K562 (cell line): Measurements from ENCODE around the gene ZCCHC24.

Source experiments
- MCM5 ChIP-seq: fragments of 450-650 bp; IDR thresholded peaks from 2 replicates; pipeline ENCODE4 v1.6.1; 2016; ENCODE audit warnings: low read depth
- NFATC3 ChIP-seq: fragments of 450-650 bp; IDR thresholded peaks from 2 replicates; pipeline ENCODE4 v1.6.1; 2017; ENCODE audit warnings: mild to moderate bottlenecking
- NR2C2 ChIP-seq, 2 experiments: fragments of 200-800 bp in 1 of 2; sonication (Bioruptor generic) in 1 of 2; sonication (generic) in 1 of 2; formaldehyde crosslinking in 1 of 2; IDR thresholded peaks; 2 replicates each; pipeline versions ENCODE4 v1.6.1 to v1.8.0; 2016 to 2022; ENCODE audit warnings: mild to moderate bottlenecking in 1 of 2, missing compliant biosample characterization in 1 of 2, missing genetic modification characterization in 1 of 2, missing genetic modification reagents in 1 of 2
- POLR2A ChIP-seq: fragments of 450-650 bp; conservative IDR thresholded peaks from 2 replicates; pipeline ENCODE4 v1.6.1; 2016
- RFX5 ChIP-seq: IDR thresholded peaks from 2 replicates; pipeline ENCODE4 v1.6.1; 2011; ENCODE audit warnings: low read depth, mild to moderate bottlenecking, improper control_type of control experiment, low read length
- TCF7 ChIP-seq: sonication (generic); IDR thresholded peaks from 2 replicates; pipeline ENCODE4 v1.6.1; 2016; ENCODE audit warnings: antibody characterized with exemption, borderline replicate concordance
- ZNF133 ChIP-seq: fragments of 250-450 bp; sonication (Bioruptor Pico); IDR thresholded peaks from 2 replicates; pipeline ENCODE4 v1.4.0; 2020; ENCODE audit warnings: mild to moderate bottlenecking

DNA sequence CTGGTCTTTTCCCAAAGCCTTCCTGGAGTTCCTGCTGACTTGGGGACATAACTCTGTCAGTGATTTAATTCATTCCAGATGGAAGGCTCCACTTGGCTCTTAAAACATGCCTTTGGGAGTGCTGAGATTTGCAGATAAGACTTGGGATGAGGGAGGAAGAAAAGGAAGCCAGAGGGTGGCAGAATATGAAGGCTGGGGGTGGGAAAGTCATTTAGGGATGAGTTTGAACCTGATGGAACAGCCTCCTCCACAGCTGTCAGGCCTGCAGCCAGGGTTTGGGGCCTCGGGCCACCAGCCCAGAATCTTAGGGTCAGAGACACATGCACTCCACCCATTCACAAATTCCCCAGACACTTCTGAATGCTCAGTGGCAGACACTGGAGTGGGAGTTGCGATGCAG is 38.5 kb upstream of the ZCCHC24 start:
- TF ChIP-seq ZNF133 (CRISPR knock-in tag) = no peak
- TF ChIP-seq POLR2A = no peak
- no peak for TF ChIP-seq NR2C2 (CRISPR knock-in tag; IDR thresholded peaks at IDR 0.05)
- no peak for TF ChIP-seq NR2C2 (tag; IDR thresholded peaks at IDR 0.05)
- TF ChIP-seq MCM5 = no peak
- TF ChIP-seq NFATC3 = no peak
- no peak for TF ChIP-seq RFX5
- no peak for TF ChIP-seq TCF7
